PC-3 (cell line): ENCODE data around the gene MPP1. TPM values are rescaled to one million over a fixed set of nuclear protein-coding genes. Genes with fewer than 3 reads are reported as not detected.
A peak's percentile ranks its signal among the peaks of the same experiment; 100 is the strongest.

Experiments used
- ATAC-seq: fragments of 200-7000 bp; cut with Tn5 transposase; 2 replicates; pipeline ENCODE4 v1.9.1; 2020; ENCODE audit warnings: mild to moderate bottlenecking, moderate library complexity
- BruUV-seq: library from RNA; stranded (reverse); fragments of 400-500 nt; replicated peaks from 2 replicates; lab custom pipeline; 2021; lab: Mats Ljungman, UMichigan
- CTCF ChIA-PET: fragments of 300-600 bp; sonication (Branson Sonifier 250); formaldehyde crosslinking; loops from one replicate; lab custom pipeline; 2022; ENCODE audit warnings: antibody characterized with exemption; lab: Charles Lee
- POLR2A ChIA-PET: fragments of 300-600 bp; sonication (Branson Sonifier 250); formaldehyde crosslinking; loops from one replicate; lab custom pipeline; 2022; ENCODE audit warnings: antibody characterized with exemption; ENCODE audit not compliant: unreplicated experiment; lab: Charles Lee
- DNase-seq: peaks from one replicate; pipeline ENCODE4 v3.0.0-alpha.2; 2015
- H2AFZ ChIP-seq: fragments of 300-600 bp; sonication (generic); 2 replicates; pipeline ENCODE4 v1.6.0; 2016; ENCODE audit warnings: antibody characterized with exemption, low read length
- H3F3A ChIP-seq: fragments of 300-600 bp; sonication (generic); one replicate; pipeline ENCODE4 v1.6.0; 2017; ENCODE audit warnings: antibody characterized with exemption, low read length, control low read depth, mild to moderate bottlenecking; ENCODE audit not compliant: unreplicated experiment
- H3K27ac ChIP-seq: fragments of 300-600 bp; sonication (generic); 2 replicates; pipeline ENCODE4 v1.5.1; 2016; ENCODE audit warnings: mild to moderate bottlenecking, low read length
- H3K27me3 ChIP-seq: fragments of 300-600 bp; sonication (generic); 2 replicates; pipeline ENCODE4 v1.6.1; 2016; ENCODE audit warnings: low read length, mixed read lengths
- H3K36me3 ChIP-seq: fragments of 300-600 bp; sonication (generic); 2 replicates; pipeline ENCODE4 v1.6.1; 2016; ENCODE audit warnings: low read depth, mixed run types, low read length, mixed read lengths
- H3K4me1 ChIP-seq: fragments of 300-600 bp; sonication (generic); 2 replicates; pipeline ENCODE4 v1.5.1; 2016; ENCODE audit warnings: low read length; ENCODE audit not compliant: insufficient read depth
- H3K4me2 ChIP-seq: fragments of 300-600 bp; sonication (generic); 2 replicates; pipeline ENCODE4 v1.6.0; 2016; ENCODE audit warnings: low read length
- H3K4me3 ChIP-seq: fragments of 300-600 bp; sonication (generic); 2 replicates; pipeline ENCODE4 v1.5.1; 2016; ENCODE audit warnings: mild to moderate bottlenecking, low read length, mixed read lengths
- H3K79me2 ChIP-seq: fragments of 300-600 bp; sonication (generic); 2 replicates; pipeline ENCODE4 v1.6.1; 2017; ENCODE audit warnings: low read length, mixed read lengths
- H3K9ac ChIP-seq: fragments of 300-600 bp; sonication (generic); 2 replicates; pipeline ENCODE4 v1.6.0; 2016; ENCODE audit warnings: mild to moderate bottlenecking, low read length
- H3K9me2 ChIP-seq: fragments of 300-600 bp; sonication (generic); replicated peaks from 2 replicates; pipeline ENCODE4 v1.6.1; 2016; ENCODE audit warnings: mixed run types, low read length, mixed read lengths
- H3K9me3 ChIP-seq: fragments of 300-600 bp; sonication (generic); 2 replicates; pipeline ENCODE4 v1.6.1; 2016; ENCODE audit warnings: low read length, mixed read lengths
- H4K20me1 ChIP-seq: fragments of 300-600 bp; sonication (generic); 2 replicates; pipeline ENCODE4 v1.6.1; 2016; ENCODE audit warnings: low read length, mixed read lengths
- EZH2 ChIP-seq: fragments of 300-600 bp; sonication (generic); IDR thresholded peaks from one replicate; pipeline ENCODE4 v1.6.1; 2017; ENCODE audit warnings: antibody characterized with exemption, mild to moderate bottlenecking, low read length; ENCODE audit not compliant: unreplicated experiment
- EZH2phosphoT487 ChIP-seq: fragments of 300-600 bp; sonication (generic); IDR thresholded peaks from 2 replicates; pipeline ENCODE4 v1.6.1; 2018; ENCODE audit warnings: mild to moderate bottlenecking, antibody characterized with exemption, low read length, borderline replicate concordance
- intact Hi-C: fragments of 100-400 bp; cut with micrococcal nuclease; formaldehyde crosslinking; loops from 2 replicates; pipeline ENCODE4 v1.9.0; 2023
- total RNA-seq: library from RNA; depleted of rRNA; stranded (reverse); fragments of >200 nt; gene quantifications from 2 replicates; pipeline ENCODE4 v1.2.3, GENCODE V29; 2014
- TF ChIP-seq, protein P1 (sequence below): fragments of 300-600 bp; sonication (generic); conservative IDR thresholded peaks from 2 replicates; pipeline ENCODE4 v1.5.1; 2017; ENCODE audit warnings: antibody characterized with exemption, low read depth, mild to moderate bottlenecking, low read length

MPP1 gene
- total RNA-seq, 1 experiment from 2014 or later: 18.8 TPM

DNA sequence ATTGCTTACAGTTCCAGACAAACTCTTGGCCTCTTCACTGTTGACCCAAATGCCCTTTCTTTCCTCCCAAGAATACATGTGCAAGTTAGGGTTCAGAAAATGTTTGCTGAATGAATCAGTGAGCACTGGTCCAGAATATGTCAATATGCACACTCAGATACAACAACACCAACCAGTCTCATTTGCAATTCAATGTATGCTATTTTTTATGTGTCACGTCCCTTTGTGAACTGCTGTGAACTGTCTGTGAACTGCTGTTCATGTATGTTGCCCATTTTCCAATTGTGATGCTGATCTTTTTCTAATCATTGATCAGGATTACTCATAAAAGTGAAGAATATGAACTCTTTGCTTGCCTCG is 72.2 kb downstream of the MPP1 start:
- no peaks in the 10 kb centered on the region for H3K79me2 ChIP-seq
- DNase-seq (peak; percentile 67), ATAC-seq (peak; percentile 49)
- peak overlapping the region; percentile 92 for H3K27ac ChIP-seq
- peaks cover 54% of the 10 kb centered on the region for H3K4me1 ChIP-seq
- no peaks in the 10 kb centered on the region for H3K9me3 ChIP-seq
- TF ChIP-seq, protein P1, sequence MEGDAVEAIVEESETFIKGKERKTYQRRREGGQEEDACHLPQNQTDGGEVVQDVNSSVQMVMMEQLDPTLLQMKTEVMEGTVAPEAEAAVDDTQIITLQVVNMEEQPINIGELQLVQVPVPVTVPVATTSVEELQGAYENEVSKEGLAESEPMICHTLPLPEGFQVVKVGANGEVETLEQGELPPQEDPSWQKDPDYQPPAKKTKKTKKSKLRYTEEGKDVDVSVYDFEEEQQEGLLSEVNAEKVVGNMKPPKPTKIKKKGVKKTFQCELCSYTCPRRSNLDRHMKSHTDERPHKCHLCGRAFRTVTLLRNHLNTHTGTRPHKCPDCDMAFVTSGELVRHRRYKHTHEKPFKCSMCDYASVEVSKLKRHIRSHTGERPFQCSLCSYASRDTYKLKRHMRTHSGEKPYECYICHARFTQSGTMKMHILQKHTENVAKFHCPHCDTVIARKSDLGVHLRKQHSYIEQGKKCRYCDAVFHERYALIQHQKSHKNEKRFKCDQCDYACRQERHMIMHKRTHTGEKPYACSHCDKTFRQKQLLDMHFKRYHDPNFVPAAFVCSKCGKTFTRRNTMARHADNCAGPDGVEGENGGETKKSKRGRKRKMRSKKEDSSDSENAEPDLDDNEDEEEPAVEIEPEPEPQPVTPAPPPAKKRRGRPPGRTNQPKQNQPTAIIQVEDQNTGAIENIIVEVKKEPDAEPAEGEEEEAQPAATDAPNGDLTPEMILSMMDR: no peak
- TF ChIP-seq EZH2 (no peak), EZH2phosphoT487 (no peak)
- H3K4me3 ChIP-seq: peak overlapping the region; percentile 9; the same call in 1 of the 2 replicates
- no peaks in the 10 kb centered on the region for H4K20me1 ChIP-seq
- intact Hi-C loops: no loop called here
- ChIA-PET POLR2A (no interaction called here), CTCF (interaction anchor here (0.7 kb wide), 1 partner anchor 100 kb away, joined by 4 read pairs; no protein-coding TSS in a partner anchor)
- no peaks in the 10 kb centered on the region for H3K9me2 ChIP-seq
- no peak overlapping the region for H2AFZ ChIP-seq
- peak overlapping the region; percentile 54 for H3K9ac ChIP-seq
- H3K27me3 ChIP-seq: no peaks in the 10 kb centered on the region
- peaks cover 3% of the 10 kb centered on the region for H3F3A ChIP-seq
- no peaks in the 10 kb centered on the region for H3K36me3 ChIP-seq
- H3K4me2 ChIP-seq: peak overlapping the region; percentile 78
- BruUV-seq: no TSS peak

DNA sequence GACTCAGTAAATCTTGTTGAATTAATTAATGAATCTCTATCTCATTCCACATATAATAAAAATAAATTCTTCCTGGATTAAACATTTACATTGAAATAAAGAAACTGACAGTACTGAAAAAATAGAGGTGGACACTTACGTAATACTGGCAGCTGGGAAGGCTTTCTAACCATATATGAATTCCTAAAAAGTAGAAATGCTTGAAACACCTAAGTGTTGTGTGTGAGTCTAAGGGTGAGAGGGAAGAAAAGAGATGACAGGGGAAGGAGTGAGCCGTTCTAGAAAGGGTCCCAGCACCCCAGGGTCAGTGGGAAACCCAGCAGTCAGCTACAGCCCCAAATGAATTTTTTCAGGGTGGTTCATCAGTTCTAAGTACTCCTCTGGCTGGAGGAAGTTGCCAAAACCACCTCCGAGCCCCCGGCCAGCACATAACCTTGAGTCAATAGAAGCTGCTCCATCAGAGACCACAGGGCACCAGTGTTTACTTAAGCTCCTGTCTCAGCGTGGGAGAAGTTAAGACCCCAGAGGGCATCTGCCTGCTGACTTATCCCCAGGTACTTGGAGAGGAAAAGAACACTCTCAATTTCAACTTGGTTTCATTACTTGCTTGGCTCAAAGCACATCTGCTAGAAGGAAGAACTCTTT is 72.7 kb downstream of the MPP1 start:
- POLR2A ChIA-PET: interaction anchor here (0.5 kb wide), 1 partner anchor 24 kb away, joined by 4 read pairs; no protein-coding TSS in a partner anchor

More for the DNA sequence above, 72.7 kb downstream of the MPP1 start:
- H3K4me3 ChIP-seq: peak overlapping the region; percentile 9; the same call in 1 of the 2 replicates
- H4K20me1 ChIP-seq: no peaks in the 10 kb centered on the region
- no peaks in the 10 kb centered on the region for H3K36me3 ChIP-seq
- TF ChIP-seq EZH2phosphoT487: no peak
- TF ChIP-seq, protein P1: no peak
- TF ChIP-seq EZH2: no peak
- DNase-seq: peak; percentile 83
- peaks cover 3% of the 10 kb centered on the region for H3F3A ChIP-seq
- peak overlapping the region; percentile 78 for H3K4me2 ChIP-seq
- peak overlapping the region; percentile 54 for H3K9ac ChIP-seq
- no peaks in the 10 kb centered on the region for H3K9me2 ChIP-seq
- intact Hi-C loops: no loop called here
- CTCF ChIA-PET: interaction anchor here (0.7 kb wide), 1 partner anchor 100 kb away, joined by 4 read pairs; no protein-coding TSS in a partner anchor
- no peaks in the 10 kb centered on the region for H3K9me3 ChIP-seq
- H2AFZ ChIP-seq: no peak overlapping the region
- H3K27ac ChIP-seq: peak overlapping the region; percentile 92
- peak; percentile 65 for ATAC-seq
- peaks cover 58% of the 10 kb centered on the region for H3K4me1 ChIP-seq
- no TSS peak for BruUV-seq
- H3K79me2 ChIP-seq: no peaks in the 10 kb centered on the region
- no peaks in the 10 kb centered on the region for H3K27me3 ChIP-seq
